Keratinocyte (primary cell): ENCODE measurements around the gene TEKTIP1. TPM values are rescaled to one million over a fixed set of nuclear protein-coding genes. Genes with fewer than 3 reads are reported as not detected.
"Not testable (repeated sequence)": the region's sequence is repeated elsewhere in the genome, so short reads cannot be mapped to it uniquely, and the experiment has no call there.

Source experiments
- DNase-seq: peaks from one replicate; pipeline ENCODE4 v3.0.0-alpha.2; 2011; ENCODE audit warnings: low read depth, missing footprints, low spot score
- FAIRE-seq: peaks from 2 replicates; lab custom pipeline; 2011; peaks lifted over from hg19 to GRCh38; lab: Jason Lieb, UNC
- H2AFZ ChIP-seq: 2 replicates; pipeline ENCODE4 v1.6.0; 2012; ENCODE audit warnings: low read length, control low read depth, inconsistent platforms; ENCODE audit not compliant: control insufficient read depth
- H3K27ac ChIP-seq: 2 replicates; pipeline ENCODE4 v1.5.1; 2011; ENCODE audit warnings: low read length; ENCODE audit not compliant: control insufficient read depth, insufficient read depth
- H3K27me3 ChIP-seq: 3 replicates; pipeline ENCODE4 v1.6.0; 2011; ENCODE audit warnings: low read length; ENCODE audit not compliant: control insufficient read depth, insufficient read depth; ENCODE audit errors: extremely low read depth
- H3K36me3 ChIP-seq, 2 experiments: 2 replicates in 1 of 2; 3 replicates in 1 of 2; pipeline ENCODE4 v1.5.1; 2011; ENCODE audit warnings: low read length in 2 of 2, mild to moderate bottlenecking in 1 of 2; ENCODE audit not compliant: control insufficient read depth in 2 of 2, insufficient read depth in 2 of 2; ENCODE audit errors: extremely low read depth in 1 of 2
- H3K4me1 ChIP-seq: 3 replicates; pipeline ENCODE4 v1.5.1; 2011; ENCODE audit warnings: low read length; ENCODE audit not compliant: control insufficient read depth, insufficient read depth; ENCODE audit errors: extremely low read depth
- H3K4me2 ChIP-seq: 3 replicates; pipeline ENCODE4 v1.6.0; 2011; ENCODE audit warnings: low read depth, low read length; ENCODE audit not compliant: control insufficient read depth, insufficient read depth; ENCODE audit errors: extremely low read depth
- H3K4me3 ChIP-seq, 3 experiments: fragments of 200-600 bp in 1 of 3; sonication (generic) in 1 of 3; 2 replicates in 2 of 3; 3 replicates in 1 of 3; pipeline ENCODE4 v1.5.1; 2011 to 2016; ENCODE audit warnings: low read length in 3 of 3, mild to moderate bottlenecking in 3 of 3, control low read depth in 2 of 3, inconsistent platforms in 1 of 3, low read depth in 1 of 3, mixed read lengths in 1 of 3, mixed run types in 1 of 3, moderate library complexity in 1 of 3; ENCODE audit not compliant: control insufficient read depth in 2 of 3, insufficient read depth in 2 of 3; ENCODE audit errors: extremely low read depth in 1 of 3
- H3K79me2 ChIP-seq: 2 replicates; pipeline ENCODE4 v1.6.0; 2012; ENCODE audit warnings: low read length; ENCODE audit not compliant: control insufficient read depth, insufficient read depth
- H3K9ac ChIP-seq: 3 replicates; pipeline ENCODE4 v1.6.0; 2011; ENCODE audit warnings: low read length; ENCODE audit not compliant: control insufficient read depth, insufficient read depth; ENCODE audit errors: extremely low read depth
- H3K9me1 ChIP-seq: 3 replicates; pipeline ENCODE4 v1.6.0; 2011; ENCODE audit warnings: low read length; ENCODE audit not compliant: control insufficient read depth, insufficient read depth; ENCODE audit errors: extremely low read depth
- H3K9me3 ChIP-seq: 2 replicates; pipeline ENCODE4 v1.5.1; 2012; ENCODE audit warnings: low read depth, low read length; ENCODE audit not compliant: control insufficient read depth
- H4K20me1 ChIP-seq: 3 replicates; pipeline ENCODE4 v1.6.0; 2011; ENCODE audit warnings: low read length; ENCODE audit not compliant: control insufficient read depth, insufficient read depth; ENCODE audit errors: extremely low read depth
- EZH2 ChIP-seq: IDR thresholded peaks from one replicate; pipeline ENCODE4 v1.6.1; 2012; ENCODE audit warnings: inconsistent platforms, mild to moderate bottlenecking, low read length, moderate library complexity
- dilution Hi-C: fragments of 300-500 bp; cut with MboI; formaldehyde crosslinking; loops from one replicate; pipeline ENCODE4 v1.7.0; 2020; ENCODE audit warnings: low sequenced_read_pairs; ENCODE audit not compliant: extremely low pct_ligation_motif_present
- polyA plus RNA-seq, 5 experiments: library from polyadenylated mRNA; depleted of rRNA in 3 of 5; stranded (reverse) in 3 of 5; stranded (forward) in 1 of 5; unstranded in 1 of 5; fragments of >200 nt; gene quantifications; 1 replicate in 1 of 5; 2 replicates in 3 of 5; 3 replicates in 1 of 5; pipeline versions ENCODE4 v1.2.1 to v1.2.3, GENCODE V29; 2011 to 2012; ENCODE audit warnings: missing spikeins in 2 of 5, low read depth in 1 of 5, low replicate concordance in 1 of 5
- TF ChIP-seq, protein P1 (sequence below), 3 experiments: IDR thresholded peaks in 1 of 3; conservative IDR thresholded peaks in 1 of 3; optimal IDR thresholded peaks in 1 of 3; 2 replicates in 2 of 3; 3 replicates in 1 of 3; pipeline versions ENCODE3 to v1.5.1; 2011; ENCODE audit warnings: low read length in 3 of 3, mild to moderate bottlenecking in 3 of 3, moderate library complexity in 2 of 3, control low read depth in 1 of 3, inconsistent platforms in 1 of 3; ENCODE audit not compliant: insufficient read depth in 2 of 3; ENCODE audit errors: extremely low read depth in 1 of 3

The TEKTIP1 gene
- polyA plus RNA-seq, 1 donor (not counting 4 experiments of a cell fraction or from before 2014, with no cell fraction given), result not detected

DNA sequence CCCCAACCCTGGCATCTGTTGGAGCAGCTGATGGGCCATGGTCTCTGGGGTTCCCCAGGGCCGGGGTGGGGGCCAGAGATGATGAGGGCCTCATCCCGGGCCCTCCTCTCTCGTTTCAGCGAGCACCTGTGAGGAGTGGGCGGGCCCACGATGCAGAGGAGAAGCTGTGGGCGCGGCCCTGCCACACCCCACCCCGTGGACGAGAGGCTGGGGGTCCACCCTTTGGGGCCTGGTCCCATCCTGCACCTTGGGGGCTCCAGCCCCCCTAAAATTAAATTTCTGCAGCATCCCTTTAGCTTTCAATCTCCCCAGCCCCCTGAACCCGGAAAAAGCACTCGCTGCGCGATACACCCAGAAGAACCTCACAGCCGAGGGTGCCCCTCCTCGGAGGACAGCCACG, 39.4 kb downstream of the TEKTIP1 start:
- H3K9me3 ChIP-seq, result no peaks in the 10 kb centered on the region
- no peak overlapping the region for H2AFZ ChIP-seq
- H3K79me2 ChIP-seq, result no peaks in the 10 kb centered on the region
- no peak for FAIRE-seq
- H3K4me2 ChIP-seq, result no peak overlapping the region
- dilution Hi-C loops, result no loop called here
- no peak overlapping the region for H3K27ac ChIP-seq
- peaks cover 2 to 3% of the 10 kb centered on the region in 2 experiments for H3K36me3 ChIP-seq
- no peak overlapping the region for H3K9ac ChIP-seq
- H3K4me3 ChIP-seq, result peak overlapping the region in 1 of 3 experiments; percentile 57
- peaks cover 11% of the 10 kb centered on the region for H3K4me1 ChIP-seq
- no peaks in the 10 kb centered on the region for H3K9me1 ChIP-seq
- no peak for DNase-seq
- TF ChIP-seq EZH2, result no peak
- TF ChIP-seq, protein P1, sequence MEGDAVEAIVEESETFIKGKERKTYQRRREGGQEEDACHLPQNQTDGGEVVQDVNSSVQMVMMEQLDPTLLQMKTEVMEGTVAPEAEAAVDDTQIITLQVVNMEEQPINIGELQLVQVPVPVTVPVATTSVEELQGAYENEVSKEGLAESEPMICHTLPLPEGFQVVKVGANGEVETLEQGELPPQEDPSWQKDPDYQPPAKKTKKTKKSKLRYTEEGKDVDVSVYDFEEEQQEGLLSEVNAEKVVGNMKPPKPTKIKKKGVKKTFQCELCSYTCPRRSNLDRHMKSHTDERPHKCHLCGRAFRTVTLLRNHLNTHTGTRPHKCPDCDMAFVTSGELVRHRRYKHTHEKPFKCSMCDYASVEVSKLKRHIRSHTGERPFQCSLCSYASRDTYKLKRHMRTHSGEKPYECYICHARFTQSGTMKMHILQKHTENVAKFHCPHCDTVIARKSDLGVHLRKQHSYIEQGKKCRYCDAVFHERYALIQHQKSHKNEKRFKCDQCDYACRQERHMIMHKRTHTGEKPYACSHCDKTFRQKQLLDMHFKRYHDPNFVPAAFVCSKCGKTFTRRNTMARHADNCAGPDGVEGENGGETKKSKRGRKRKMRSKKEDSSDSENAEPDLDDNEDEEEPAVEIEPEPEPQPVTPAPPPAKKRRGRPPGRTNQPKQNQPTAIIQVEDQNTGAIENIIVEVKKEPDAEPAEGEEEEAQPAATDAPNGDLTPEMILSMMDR (optimal IDR thresholded peaks at IDR 0.05 in 1 of 3, IDR thresholded peaks at IDR 0.05 in 1 of 3, conservative IDR thresholded peaks at IDR 0.05 in 1 of 3; ENCODE audit: extremely low read depth in 1 of 3, insufficient read depth in 2 of 3, low read length in 3 of 3), result no peak
- H4K20me1 ChIP-seq, result no peaks in the 10 kb centered on the region
- peaks cover 3% of the 10 kb centered on the region for H3K27me3 ChIP-seq

DNA sequence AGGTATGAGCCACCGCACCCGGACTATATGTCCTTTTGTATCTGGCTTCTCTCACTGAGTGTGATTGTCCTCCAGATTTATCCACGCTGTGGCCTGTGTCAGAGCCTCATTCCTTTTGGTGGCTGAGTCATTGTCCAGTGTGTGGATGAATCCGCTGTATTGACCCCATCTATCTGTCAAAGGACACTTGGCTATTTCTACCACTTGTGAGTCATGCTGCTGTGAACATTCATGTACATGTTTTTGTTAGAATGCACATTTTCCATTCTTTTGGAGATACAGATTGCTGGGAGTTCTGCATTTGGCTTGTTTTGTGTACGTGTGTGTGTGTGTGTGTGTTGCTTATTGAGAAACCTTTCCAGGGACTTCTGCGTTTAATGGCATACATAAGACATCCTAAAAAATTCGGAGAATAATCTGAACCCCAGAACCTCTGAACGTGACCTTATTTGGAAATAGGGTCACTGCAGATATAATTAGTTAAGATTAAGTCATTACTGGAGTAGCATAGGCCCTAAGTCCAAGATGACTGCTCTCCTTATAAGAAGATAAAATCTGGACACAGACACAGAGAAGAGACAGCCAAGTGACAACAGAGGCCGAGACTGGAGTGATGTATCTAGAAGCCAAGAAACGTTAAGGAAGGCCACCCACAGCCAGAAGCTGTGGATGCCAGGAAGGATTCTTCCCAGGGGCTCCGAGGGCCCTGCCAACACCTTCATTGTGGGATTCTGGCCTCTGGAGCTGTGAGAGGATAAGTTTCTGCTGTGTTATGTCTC, 41.4 kb downstream of the TEKTIP1 start:
- no peak overlapping the region for H3K4me3 ChIP-seq
- no peak overlapping the region for H3K27ac ChIP-seq
- TF ChIP-seq, protein P1 (optimal IDR thresholded peaks at IDR 0.05 in 1 of 3, IDR thresholded peaks at IDR 0.05 in 1 of 3, conservative IDR thresholded peaks at IDR 0.05 in 1 of 3; ENCODE audit: extremely low read depth in 1 of 3, insufficient read depth in 2 of 3, low read length in 3 of 3), result no peak
- no peak for TF ChIP-seq EZH2
- dilution Hi-C loops, result no loop called here
- no peak overlapping the region for H2AFZ ChIP-seq
- no peak for FAIRE-seq
- peaks cover 0 to 2% of the 10 kb centered on the region in 2 experiments for H3K36me3 ChIP-seq
- H3K9ac ChIP-seq, result no peak overlapping the region
- DNase-seq, result no peak
- no peaks in the 10 kb centered on the region for H3K79me2 ChIP-seq
- H3K4me2 ChIP-seq, result no peak overlapping the region
- H4K20me1 ChIP-seq, result no peaks in the 10 kb centered on the region
- H3K27me3 ChIP-seq, result peaks cover 11% of the 10 kb centered on the region
- H3K9me1 ChIP-seq, result no peaks in the 10 kb centered on the region
- H3K4me1 ChIP-seq, result peaks cover 11% of the 10 kb centered on the region
- no peaks in the 10 kb centered on the region for H3K9me3 ChIP-seq

DNA sequence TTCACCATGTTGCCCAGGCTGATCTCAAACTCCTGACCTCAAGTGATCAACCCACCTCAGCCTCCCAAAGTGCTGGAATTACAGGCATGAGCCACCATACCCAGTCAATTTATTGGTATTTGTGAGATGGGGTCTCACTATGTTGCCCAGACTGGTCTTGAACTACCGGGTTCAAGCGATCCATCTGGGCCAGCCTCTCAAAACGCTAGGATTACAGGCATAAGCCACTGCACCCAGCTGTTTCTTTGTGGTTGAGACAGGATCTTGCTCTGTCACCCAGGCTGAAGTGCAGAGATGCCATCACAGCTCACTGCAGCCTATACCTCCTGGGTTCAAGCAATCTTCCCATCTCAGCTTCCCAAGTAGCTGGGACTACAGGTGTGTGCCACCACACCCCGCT, 42.8 kb downstream of the TEKTIP1 start:
- FAIRE-seq, H3K27ac ChIP-seq, H3K4me3 ChIP-seq, H3K4me1 ChIP-seq, H3K4me2 ChIP-seq, H2AFZ ChIP-seq, H3K9me3 ChIP-seq, H4K20me1 ChIP-seq, H3K36me3 ChIP-seq, dilution Hi-C loops, DNase-seq, H3K9me1 ChIP-seq, H3K9ac ChIP-seq, H3K79me2 ChIP-seq: not testable (repeated sequence)
- H3K27me3 ChIP-seq, result peaks cover 25% of the 10 kb centered on the region
